ENCODE results near the gene AIP.

The AIP gene

GRCh38 chr11:67530282-67530592 is 47.4 kb downstream of the AIP start:
- Histone ChIP-seq H3K36me3 (ENCODE audit: control insufficient read depth in 5 of 5, insufficient read depth in 5 of 5, low read length in 5 of 5) (no peaks in the 10 kb centered on the region), H3K4me1 (ENCODE audit: control insufficient read depth in 5 of 5, insufficient read depth in 5 of 5, low read length in 5 of 5) (no peaks in the 10 kb centered on the region), H3K9me3 (ENCODE audit: control insufficient read depth in 5 of 5, low read length in 5 of 5) (peaks cover 3 to 23% (median 17%) of the 10 kb centered on the region in 5 donors), H3K27ac (ENCODE audit: low read depth, low read length) (no peak overlapping the region), H3K27me3 (ENCODE audit: control insufficient read depth in 5 of 5, insufficient read depth in 4 of 5, low read length in 5 of 5) (peaks cover 2 to 5% (median 3%) of the 10 kb centered on the region in 5 donors), H3K4me3 (ENCODE audit: low read depth in 1 of 5, low read length in 5 of 5) (no peak overlapping the region), H3K9ac (ENCODE audit: low read length in 5 of 5) (no peak overlapping the region)

- Histone ChIP-seq H3K36me3 (ENCODE audit: control insufficient read depth in 5 of 5, insufficient read depth in 5 of 5, low read length in 5 of 5) (no peaks in the 10 kb centered on the region), H3K27ac (ENCODE audit: low read depth, low read length) (no peak overlapping the region), H3K4me1 (ENCODE audit: control insufficient read depth in 5 of 5, insufficient read depth in 5 of 5, low read length in 5 of 5) (no peaks in the 10 kb centered on the region), H3K27me3 (ENCODE audit: control insufficient read depth in 5 of 5, insufficient read depth in 4 of 5, low read length in 5 of 5) (peaks cover 0 to 5% (median 0%) of the 10 kb centered on the region in 5 donors), H3K4me3 (ENCODE audit: low read depth in 1 of 5, low read length in 5 of 5) (no peak overlapping the region), H3K9ac (ENCODE audit: low read length in 5 of 5) (no peak overlapping the region), H3K9me3 (ENCODE audit: control insufficient read depth in 5 of 5, low read length in 5 of 5) (peaks cover 3 to 25% (median 17%) of the 10 kb centered on the region in 5 donors)
Measured at GRCh38 chr11:67532889-67533288, 50.1 kb downstream of the AIP start.

GRCh38 chr11:67534070-67534679 is 51.3 kb downstream of the AIP start:
- peaks cover 0 to 5% (median 0%) of the 10 kb centered on the region in 5 donors for H3K27me3 ChIP-seq (ENCODE audit: control insufficient read depth in 5 of 5, insufficient read depth in 4 of 5, low read length in 5 of 5)
- H3K27ac ChIP-seq (ENCODE audit: low read depth, low read length), result no peak overlapping the region
- H3K4me1 ChIP-seq (ENCODE audit: control insufficient read depth in 5 of 5, insufficient read depth in 5 of 5, low read length in 5 of 5), result peaks cover 0 to 2% (median 0%) of the 10 kb centered on the region in 5 donors
- no peak overlapping the region for H3K9ac ChIP-seq (ENCODE audit: low read length in 5 of 5)
- H3K9me3 ChIP-seq (ENCODE audit: control insufficient read depth in 5 of 5, low read length in 5 of 5), result peaks cover 3 to 25% (median 17%) of the 10 kb centered on the region in 5 donors
- H3K4me3 ChIP-seq (ENCODE audit: low read depth in 1 of 5, low read length in 5 of 5), result no peak overlapping the region
- H3K36me3 ChIP-seq (ENCODE audit: control insufficient read depth in 5 of 5, insufficient read depth in 5 of 5, low read length in 5 of 5), result no peaks in the 10 kb centered on the region

GRCh38 chr11:67535561-67535960 is 52.7 kb downstream of the AIP start:
- H3K36me3 ChIP-seq (ENCODE audit: control insufficient read depth in 5 of 5, insufficient read depth in 5 of 5, low read length in 5 of 5), result no peaks in the 10 kb centered on the region
- H3K27me3 ChIP-seq (ENCODE audit: control insufficient read depth in 5 of 5, insufficient read depth in 4 of 5, low read length in 5 of 5), result no peaks in the 10 kb centered on the region
- no peak overlapping the region for H3K27ac ChIP-seq (ENCODE audit: low read depth, low read length)

GRCh38 chr11:67538306-67538705 is 55.5 kb downstream of the AIP start:
- H3K36me3 ChIP-seq (ENCODE audit: control insufficient read depth in 5 of 5, insufficient read depth in 5 of 5, low read length in 5 of 5), result no peaks in the 10 kb centered on the region
- no peak overlapping the region for H3K4me3 ChIP-seq (ENCODE audit: low read depth in 1 of 5, low read length in 5 of 5)
- H3K9me3 ChIP-seq (ENCODE audit: control insufficient read depth in 5 of 5, low read length in 5 of 5), result peaks cover 3 to 16% (median 14%) of the 10 kb centered on the region in 5 donors
- H3K27ac ChIP-seq (ENCODE audit: low read depth, low read length), result no peak overlapping the region
- H3K9ac ChIP-seq (ENCODE audit: low read length in 5 of 5), result no peak overlapping the region
- H3K27me3 ChIP-seq (ENCODE audit: control insufficient read depth in 5 of 5, insufficient read depth in 4 of 5, low read length in 5 of 5), result no peaks in the 10 kb centered on the region
- H3K4me1 ChIP-seq (ENCODE audit: control insufficient read depth in 5 of 5, insufficient read depth in 5 of 5, low read length in 5 of 5), result peaks cover 0 to 2% (median 0%) of the 10 kb centered on the region in 5 donors

More at GRCh38 chr11:67535561-67535960, 52.7 kb downstream of the AIP start:
- Histone ChIP-seq H3K9ac (ENCODE audit: low read length in 5 of 5) (no peak overlapping the region), H3K9me3 (ENCODE audit: control insufficient read depth in 5 of 5, low read length in 5 of 5) (peaks cover 3 to 25% (median 17%) of the 10 kb centered on the region in 5 donors), H3K4me3 (ENCODE audit: low read depth in 1 of 5, low read length in 5 of 5) (no peak overlapping the region), H3K4me1 (ENCODE audit: control insufficient read depth in 5 of 5, insufficient read depth in 5 of 5, low read length in 5 of 5) (peaks cover 0 to 2% (median 0%) of the 10 kb centered on the region in 5 donors)

- Histone ChIP-seq H3K4me1 (ENCODE audit: control insufficient read depth in 5 of 5, insufficient read depth in 5 of 5, low read length in 5 of 5) (peaks cover 0 to 2% (median 0%) of the 10 kb centered on the region in 5 donors), H3K27ac (ENCODE audit: low read depth, low read length) (no peak overlapping the region), H3K9me3 (ENCODE audit: control insufficient read depth in 5 of 5, low read length in 5 of 5) (peaks cover under 1 to 9% (median 8%) of the 10 kb centered on the region in 5 donors), H3K36me3 (ENCODE audit: control insufficient read depth in 5 of 5, insufficient read depth in 5 of 5, low read length in 5 of 5) (no peaks in the 10 kb centered on the region), H3K9ac (ENCODE audit: low read length in 5 of 5) (no peak overlapping the region), H3K27me3 (ENCODE audit: control insufficient read depth in 5 of 5, insufficient read depth in 4 of 5, low read length in 5 of 5) (no peaks in the 10 kb centered on the region), H3K4me3 (ENCODE audit: low read depth in 1 of 5, low read length in 5 of 5) (no peak overlapping the region)
Measured at GRCh38 chr11:67538823-67539505, 56.1 kb downstream of the AIP start.

- H3K4me3 ChIP-seq (ENCODE audit: low read depth in 1 of 5, low read length in 5 of 5), result no peak overlapping the region
- H3K27me3 ChIP-seq (ENCODE audit: control insufficient read depth in 5 of 5, insufficient read depth in 4 of 5, low read length in 5 of 5), result no peaks in the 10 kb centered on the region
- no peaks in the 10 kb centered on the region for H3K36me3 ChIP-seq (ENCODE audit: control insufficient read depth in 5 of 5, insufficient read depth in 5 of 5, low read length in 5 of 5)
- no peak overlapping the region for H3K9ac ChIP-seq (ENCODE audit: low read length in 5 of 5)
- H3K27ac ChIP-seq (ENCODE audit: low read depth, low read length), result no peak overlapping the region
- peaks cover 0 to 5% (median 3%) of the 10 kb centered on the region in 5 donors for H3K9me3 ChIP-seq (ENCODE audit: control insufficient read depth in 5 of 5, low read length in 5 of 5)
- H3K4me1 ChIP-seq (ENCODE audit: control insufficient read depth in 5 of 5, insufficient read depth in 5 of 5, low read length in 5 of 5), result peaks cover 0 to 3% (median under 1%) of the 10 kb centered on the region in 5 donors
Measured at GRCh38 chr11:67539550-67539949, 56.7 kb downstream of the AIP start.
